H9 (cell line): ENCODE measurements around the gene GLRX3. TPM values are rescaled to one million over a fixed set of nuclear protein-coding genes. Genes with fewer than 3 reads are reported as not detected.
A peak's percentile ranks its signal among the peaks of the same experiment; 100 is the strongest.

Source experiments
- DNase-seq: peaks from one replicate; pipeline ENCODE4 v3.0.0-alpha.2; 2017
- H2AFZ ChIP-seq: one replicate; pipeline ENCODE4 v1.6.1; 2013; ENCODE audit warnings: mild to moderate bottlenecking, low read length, control low read depth, moderate library complexity
- H2AK5ac ChIP-seq: 2 replicates; pipeline ENCODE4 v1.6.1; 2013; ENCODE audit warnings: low read length, control low read depth, mixed read lengths; ENCODE audit not compliant: insufficient read length
- H2BK120ac ChIP-seq: one replicate; pipeline ENCODE4 v1.6.1; 2013; ENCODE audit warnings: low read depth, mild to moderate bottlenecking, low read length, control low read depth, inconsistent platforms; ENCODE audit not compliant: poor library complexity, severe bottlenecking
- H2BK12ac ChIP-seq: 2 replicates; pipeline ENCODE4 v1.6.1; 2013; ENCODE audit warnings: low read length, control low read depth, mixed read lengths, low read depth; ENCODE audit not compliant: insufficient read length
- H2BK15ac ChIP-seq: 2 replicates; pipeline ENCODE4 v1.6.1; 2013; ENCODE audit warnings: low read depth, low read length, control low read depth
- H2BK20ac ChIP-seq: one replicate; pipeline ENCODE4 v1.6.1; 2013; ENCODE audit warnings: low read depth, mild to moderate bottlenecking, low read length, control low read depth, inconsistent platforms; ENCODE audit not compliant: poor library complexity, severe bottlenecking
- H2BK5ac ChIP-seq: 2 replicates; pipeline ENCODE4 v1.6.1; 2013; ENCODE audit warnings: low read length, control low read depth, mixed read lengths; ENCODE audit not compliant: insufficient read length
- H3K14ac ChIP-seq: 2 replicates; pipeline ENCODE4 v1.6.1; 2013; ENCODE audit warnings: low read length, control low read depth; ENCODE audit not compliant: insufficient read depth
- H3K18ac ChIP-seq: 2 replicates; pipeline ENCODE4 v1.6.1; 2013; ENCODE audit warnings: low read depth, mild to moderate bottlenecking, mixed read lengths, low read length, control low read depth; ENCODE audit not compliant: insufficient read length
- H3K23ac ChIP-seq: 2 replicates; pipeline ENCODE4 v1.6.1; 2013; ENCODE audit warnings: low read length, control low read depth, mixed read lengths, low read depth; ENCODE audit not compliant: insufficient read length
- H3K23me2 ChIP-seq: 2 replicates; pipeline ENCODE4 v1.6.1; 2013; ENCODE audit warnings: low read depth, mild to moderate bottlenecking, mixed read lengths, low read length, control low read depth; ENCODE audit not compliant: insufficient read length, poor library complexity, severe bottlenecking
- H3K27ac ChIP-seq: 2 replicates; pipeline ENCODE4 v1.5.1; 2013; ENCODE audit warnings: low read length, control low read depth, mixed read lengths, low read depth; ENCODE audit not compliant: insufficient read length
- H3K27me3 ChIP-seq: 2 replicates; pipeline ENCODE4 v1.6.1; 2013; ENCODE audit warnings: low read length, control low read depth, inconsistent platforms; ENCODE audit not compliant: insufficient read depth
- H3K4ac ChIP-seq: 2 replicates; pipeline ENCODE4 v1.6.1; 2013; ENCODE audit warnings: low read depth, mild to moderate bottlenecking, control low read depth, inconsistent platforms, low read length, moderate library complexity
- H3K4me1 ChIP-seq: 2 replicates; pipeline ENCODE4 v1.6.1; 2013; ENCODE audit warnings: low read length, control low read depth, inconsistent platforms; ENCODE audit not compliant: insufficient read depth
- H3K4me2 ChIP-seq: 2 replicates; pipeline ENCODE4 v1.6.1; 2013; ENCODE audit warnings: low read length, control low read depth, mixed read lengths; ENCODE audit not compliant: insufficient read length, insufficient read depth
- H3K56ac ChIP-seq: 2 replicates; pipeline ENCODE4 v1.6.1; 2013; ENCODE audit warnings: low read depth, mild to moderate bottlenecking, mixed read lengths, low read length, control low read depth; ENCODE audit not compliant: insufficient read length
- H3K79me1 ChIP-seq: 2 replicates; pipeline ENCODE4 v1.6.1; 2013; ENCODE audit warnings: low read depth, mild to moderate bottlenecking, moderate library complexity, low read length, control low read depth, inconsistent platforms; ENCODE audit not compliant: insufficient read depth, poor library complexity, severe bottlenecking
- H3K79me2 ChIP-seq: 2 replicates; pipeline ENCODE4 v1.6.1; 2013; ENCODE audit warnings: low read length, control low read depth, inconsistent platforms; ENCODE audit not compliant: insufficient read depth
- H3K9ac ChIP-seq: 2 replicates; pipeline ENCODE4 v1.6.1; 2013; ENCODE audit warnings: low read length, control low read depth, mixed read lengths; ENCODE audit not compliant: insufficient read length; ENCODE audit errors: extremely low read depth
- H3K9me3 ChIP-seq: one replicate; pipeline ENCODE4 v1.6.1; 2013; ENCODE audit warnings: low read depth, low read length, inconsistent platforms; ENCODE audit not compliant: control insufficient read depth
- H3T11ph ChIP-seq: one replicate; pipeline ENCODE4 v1.6.1; 2013; ENCODE audit warnings: mild to moderate bottlenecking, low read length, control low read depth, inconsistent platforms
- H4K20me1 ChIP-seq: one replicate; pipeline ENCODE4 v1.6.1; 2013; ENCODE audit not compliant: control insufficient read depth, insufficient read length, insufficient read depth
- H4K5ac ChIP-seq: 2 replicates; pipeline ENCODE4 v1.6.1; 2013; ENCODE audit warnings: low read depth, mild to moderate bottlenecking, mixed read lengths, low read length, control low read depth; ENCODE audit not compliant: insufficient read length
- H4K8ac ChIP-seq: replicated peaks from 2 replicates; pipeline ENCODE4 v1.6.1; 2013; ENCODE audit warnings: low read length, control low read depth, mixed read lengths, low read depth; ENCODE audit not compliant: insufficient read length
- H4K91ac ChIP-seq: 2 replicates; pipeline ENCODE4 v1.6.1; 2013; ENCODE audit warnings: low read depth, mild to moderate bottlenecking, moderate library complexity, mixed read lengths, low read length, control low read depth; ENCODE audit not compliant: insufficient read length
- H3K27ac Mint-ChIP-seq, 3 experiments: 2 replicates in 2 of 3; 3 replicates in 1 of 3; pipeline ENCODE4 v1.8.0; 2020 to 2021; ENCODE audit warnings: mixed read lengths in 3 of 3, mild to moderate bottlenecking in 1 of 3, moderate library complexity in 1 of 3
- H3K27me3 Mint-ChIP-seq: 2 replicates; pipeline ENCODE4 v1.8.0; 2021; ENCODE audit warnings: low read depth, mild to moderate bottlenecking, moderate library complexity, mixed read lengths
- H3K36me3 Mint-ChIP-seq, 3 experiments: 2 replicates in 2 of 3; 3 replicates in 1 of 3; pipeline ENCODE4 v1.8.0; 2020 to 2021; ENCODE audit warnings: low read depth in 3 of 3, mixed read lengths in 3 of 3; ENCODE audit not compliant: insufficient read depth in 1 of 3
- H3K4me1 Mint-ChIP-seq, 2 experiments: 2 replicates each; pipeline ENCODE4 v1.8.0; 2020; ENCODE audit warnings: mixed read lengths in 2 of 2
- H3K4me3 Mint-ChIP-seq, 2 experiments: 2 replicates in 1 of 2; 3 replicates in 1 of 2; pipeline ENCODE4 v1.8.0; 2020 to 2021; ENCODE audit warnings: mild to moderate bottlenecking in 2 of 2, mixed read lengths in 2 of 2, moderate library complexity in 1 of 2
- H3K9me3 Mint-ChIP-seq, 2 experiments: 2 replicates in 1 of 2; 3 replicates in 1 of 2; pipeline ENCODE4 v1.8.0; 2020; ENCODE audit warnings: mild to moderate bottlenecking in 2 of 2, mixed read lengths in 2 of 2, moderate library complexity in 1 of 2
- CTCF ChIP-seq: fragments of 200-600 bp; sonication (generic); conservative IDR thresholded peaks from 3 replicates; pipeline ENCODE4 v1.8.0; 2021; ENCODE audit warnings: antibody characterized with exemption, mild to moderate bottlenecking
- WGBS: extraction: QIAGEN DNeasy Blood & Tissue Kit; methylation state at CpG from one replicate; pipeline ENCODE4 v1.1.7; 2013; ENCODE audit warnings: missing lambda C conversion rate, low lambda C conversion rate, mixed read lengths; ENCODE audit not compliant: insufficient read length; ENCODE audit errors: extremely low coverage; 5-methylcytosine and 5-hydroxymethylcytosine counted together
- total RNA-seq: library from RNA; stranded (reverse); gene quantifications from 2 replicates; pipeline ENCODE4 v1.2.1, GENCODE V29; 2021

Gene GLRX3
- total RNA-seq, 1 experiment from 2014 or later: 139 TPM

GRCh38 chr10:130110246-130111112 is 25.7 kb upstream of the GLRX3 start, which contains the start of gene C10orf143:
C10orf143 (minus strand) TSS chr10:130110830; CDS start chr10:130110772, 58 bp downstream.
- no peaks in the 10 kb centered on the region for H3K9me3 ChIP-seq
- peak within 1 kb of the TSS; percentile 86; the same call in 1 of the 2 replicates for H3K14ac ChIP-seq
- no peak within 1 kb of the TSS for H3K4ac ChIP-seq
- peaks cover 5% of the 10 kb centered on the region for H3K23me2 ChIP-seq
- no peak within 1 kb of the TSS for H3K56ac ChIP-seq
- H2BK15ac ChIP-seq: no peak within 1 kb of the TSS
- no peaks in the 10 kb centered on the region for H3K79me1 ChIP-seq
- H2BK120ac ChIP-seq: no peak within 1 kb of the TSS
- WGBS: no CpG with 5 or more reads among the region's 71 CpGs
- H3K9ac ChIP-seq: peak within 1 kb of the TSS; percentile 68
- H2AFZ ChIP-seq: peak within 1 kb of the TSS; percentile 85
- no peak within 1 kb of the TSS for H3T11ph ChIP-seq
- H2BK12ac ChIP-seq: no peak within 1 kb of the TSS
- Mint-ChIP-seq H3K27me3 (peaks cover 8% of the 10 kb centered on the region; the same call in 1 of the 2 replicates), H3K36me3 (peaks cover 3 to 16% (median 6%) of the 10 kb centered on the region in 3 experiments), H3K27ac (peak within 1 kb of the TSS; percentile 91 to 99 (median 95)), H3K9me3 (peaks cover 3 to 8% of the 10 kb centered on the region in 2 experiments; a peak in 4 of 5 replicates), H3K4me1 (peaks cover 18 to 25% of the 10 kb centered on the region in 2 experiments), H3K4me3 (peak within 1 kb of the TSS; percentile 91 to 93)
- no peak for TF ChIP-seq CTCF
- H3K27me3 ChIP-seq: no peaks in the 10 kb centered on the region
- no peaks in the 10 kb centered on the region for H3K79me2 ChIP-seq
- H4K20me1 ChIP-seq: peaks cover 3% of the 10 kb centered on the region
- peak within 1 kb of the TSS; percentile 98 for H3K4me2 ChIP-seq
- no peak within 1 kb of the TSS for H2BK5ac ChIP-seq
- H2AK5ac ChIP-seq: no peak within 1 kb of the TSS
- no peak within 1 kb of the TSS for H4K8ac ChIP-seq
- no peak within 1 kb of the TSS for H4K5ac ChIP-seq
- H2BK20ac ChIP-seq: no peak within 1 kb of the TSS
- no peak within 1 kb of the TSS for H4K91ac ChIP-seq
- DNase-seq: peak; percentile 98
- H3K23ac ChIP-seq: no peak within 1 kb of the TSS
- no peaks in the 10 kb centered on the region; the same call in 1 of the 2 replicates for H3K4me1 ChIP-seq
- H3K18ac ChIP-seq: peak within 1 kb of the TSS; percentile 84
- H3K27ac ChIP-seq: no peak within 1 kb of the TSS
